ENCODE results near the gene FAF2.

GRCh38 chr5:176545388-176545736, 97.2 kb downstream of the FAF2 start:
- no peak for TF ChIP-seq CTCF (conservative IDR thresholded peaks at IDR 0.05; ENCODE audit: low read depth, low read length)
- TF ChIP-seq EZH2 (IDR thresholded peaks at IDR 0.05; ENCODE audit: borderline replicate concordance, low read depth, low read length, poor library complexity, severe bottlenecking), result no peak

All from A673 (cell line).